Loucy (cell line): ENCODE data around the gene SLC22A1.
"Not testable (repeated sequence)": the region's sequence is repeated elsewhere in the genome, so short reads cannot be mapped to it uniquely, and the experiment has no call there.

Experiments
- H2AFZ ChIP-seq: fragments of 200-600 bp; sonication (generic); 2 replicates; pipeline ENCODE4 v1.6.0; 2016; ENCODE audit warnings: antibody characterized with exemption, mild to moderate bottlenecking, low read length, moderate library complexity
- H3F3A ChIP-seq: fragments of 200-600 bp; 2 replicates; pipeline ENCODE4 v1.6.0; 2016; ENCODE audit warnings: antibody characterized with exemption, low read depth, mild to moderate bottlenecking
- H3K27me3 ChIP-seq: fragments of 200-600 bp; sonication (generic); 2 replicates; pipeline ENCODE4 v1.6.1; 2014; ENCODE audit warnings: low read length, mild to moderate bottlenecking; ENCODE audit not compliant: insufficient read depth, poor library complexity, severe bottlenecking
- H3K36me3 ChIP-seq: fragments of 200-600 bp; sonication (generic); 2 replicates; pipeline ENCODE4 v1.6.1; 2016; ENCODE audit warnings: low read length; ENCODE audit not compliant: insufficient read depth
- H3K4me1 ChIP-seq: fragments of 200-600 bp; sonication (generic); 2 replicates; pipeline ENCODE4 v1.5.1; 2014; ENCODE audit warnings: low read length, mild to moderate bottlenecking; ENCODE audit not compliant: insufficient read depth, poor library complexity, severe bottlenecking
- H3K4me2 ChIP-seq: fragments of 200-600 bp; sonication (generic); 2 replicates; pipeline ENCODE4 v1.6.0; 2014; ENCODE audit warnings: antibody characterized with exemption, low read length, low read depth, mild to moderate bottlenecking; ENCODE audit not compliant: poor library complexity, severe bottlenecking
- H3K4me3 ChIP-seq: fragments of 200-600 bp; sonication (generic); 2 replicates; pipeline ENCODE4 v1.5.1; 2014; ENCODE audit warnings: low read length, mild to moderate bottlenecking, mixed read lengths; ENCODE audit not compliant: poor library complexity, severe bottlenecking
- H3K79me2 ChIP-seq: fragments of 200-600 bp; sonication (generic); 2 replicates; pipeline ENCODE4 v1.6.1; 2014; ENCODE audit warnings: low read length; ENCODE audit not compliant: insufficient read depth
- H3K9ac ChIP-seq: fragments of 200-600 bp; sonication (generic); 2 replicates; pipeline ENCODE4 v1.6.0; 2014; ENCODE audit warnings: mild to moderate bottlenecking, low read depth, low read length, moderate library complexity; ENCODE audit not compliant: poor library complexity, severe bottlenecking
- H3K9me2 ChIP-seq: fragments of 200-600 bp; sonication (generic); replicated peaks from 2 replicates; pipeline ENCODE4 v1.6.1; 2016; ENCODE audit warnings: low read depth, low read length, mixed read lengths
- H3K9me3 ChIP-seq: fragments of 200-600 bp; sonication (generic); 2 replicates; pipeline ENCODE4 v1.6.1; 2014; ENCODE audit warnings: mild to moderate bottlenecking, antibody characterized with exemption, low read length, low read depth; ENCODE audit not compliant: insufficient read depth
- H4K20me1 ChIP-seq: fragments of 200-600 bp; sonication (generic); 2 replicates; pipeline ENCODE4 v1.6.0; 2014; ENCODE audit warnings: antibody characterized with exemption, low read length, mild to moderate bottlenecking; ENCODE audit not compliant: insufficient read depth, poor library complexity, severe bottlenecking
- EZH2phosphoT487 ChIP-seq: fragments of 200-600 bp; IDR thresholded peaks from 2 replicates; pipeline ENCODE4 v1.6.1; 2018; ENCODE audit warnings: antibody characterized with exemption, mild to moderate bottlenecking, moderate library complexity, borderline replicate concordance
- TF ChIP-seq, protein P1 (sequence below): fragments of 200-600 bp; sonication (generic); conservative IDR thresholded peaks from 2 replicates; pipeline ENCODE4 v1.5.1; 2014; ENCODE audit warnings: mild to moderate bottlenecking, antibody characterized with exemption, low read length

The SLC22A1 gene

DNA sequence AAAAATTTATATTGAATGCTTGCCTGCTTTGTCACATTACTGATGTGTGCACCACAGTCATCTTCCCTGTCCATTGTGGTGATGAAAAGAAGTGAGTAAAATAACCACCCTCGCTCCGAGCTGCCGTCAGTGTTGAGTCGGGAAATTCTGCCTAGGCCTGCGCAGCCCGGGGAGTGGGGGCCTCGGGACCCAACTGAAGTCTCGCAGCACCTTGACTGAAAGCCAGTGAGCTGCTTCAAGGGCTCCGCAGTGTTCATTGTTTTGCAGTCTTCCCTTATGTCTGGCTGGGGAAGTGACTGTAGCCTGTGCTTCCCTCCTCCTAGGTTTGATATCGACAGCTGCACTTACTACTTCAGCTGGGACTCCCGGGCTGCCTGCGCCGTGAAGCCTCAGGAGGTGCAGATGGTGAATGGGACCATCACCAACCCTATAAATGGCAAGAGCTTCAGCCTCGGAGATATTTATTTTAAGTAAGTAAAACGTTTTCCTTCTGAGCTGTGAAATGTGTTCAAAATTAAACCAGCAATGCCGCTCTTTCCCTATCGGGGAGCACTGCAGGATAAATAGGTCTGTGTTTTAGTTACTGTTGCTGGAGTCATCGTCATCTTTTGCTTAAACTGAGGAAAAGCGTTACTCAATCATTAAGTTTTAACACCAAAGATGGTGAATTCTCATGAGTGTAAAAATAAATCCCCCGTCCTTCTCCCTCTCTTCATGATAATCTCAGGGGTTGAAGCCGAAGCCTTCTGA is 32.7 kb upstream of the SLC22A1 start:
- no peaks in the 10 kb centered on the region for H3K79me2 ChIP-seq
- H3K9me2 ChIP-seq, result no peaks in the 10 kb centered on the region
- no peak overlapping the region for H3K4me2 ChIP-seq
- no peaks in the 10 kb centered on the region for H3K4me1 ChIP-seq
- H3K36me3 ChIP-seq, result peaks cover 53% of the 10 kb centered on the region; the same call in 1 of the 2 replicates
- no peaks in the 10 kb centered on the region for H3F3A ChIP-seq
- H2AFZ ChIP-seq, result no peak overlapping the region
- H3K27me3 ChIP-seq, result no peaks in the 10 kb centered on the region
- no peak overlapping the region for H3K9ac ChIP-seq
- no peak overlapping the region for H3K4me3 ChIP-seq
- TF ChIP-seq, protein P1, sequence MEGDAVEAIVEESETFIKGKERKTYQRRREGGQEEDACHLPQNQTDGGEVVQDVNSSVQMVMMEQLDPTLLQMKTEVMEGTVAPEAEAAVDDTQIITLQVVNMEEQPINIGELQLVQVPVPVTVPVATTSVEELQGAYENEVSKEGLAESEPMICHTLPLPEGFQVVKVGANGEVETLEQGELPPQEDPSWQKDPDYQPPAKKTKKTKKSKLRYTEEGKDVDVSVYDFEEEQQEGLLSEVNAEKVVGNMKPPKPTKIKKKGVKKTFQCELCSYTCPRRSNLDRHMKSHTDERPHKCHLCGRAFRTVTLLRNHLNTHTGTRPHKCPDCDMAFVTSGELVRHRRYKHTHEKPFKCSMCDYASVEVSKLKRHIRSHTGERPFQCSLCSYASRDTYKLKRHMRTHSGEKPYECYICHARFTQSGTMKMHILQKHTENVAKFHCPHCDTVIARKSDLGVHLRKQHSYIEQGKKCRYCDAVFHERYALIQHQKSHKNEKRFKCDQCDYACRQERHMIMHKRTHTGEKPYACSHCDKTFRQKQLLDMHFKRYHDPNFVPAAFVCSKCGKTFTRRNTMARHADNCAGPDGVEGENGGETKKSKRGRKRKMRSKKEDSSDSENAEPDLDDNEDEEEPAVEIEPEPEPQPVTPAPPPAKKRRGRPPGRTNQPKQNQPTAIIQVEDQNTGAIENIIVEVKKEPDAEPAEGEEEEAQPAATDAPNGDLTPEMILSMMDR, result no peak
- TF ChIP-seq EZH2phosphoT487, result no peak
- no peaks in the 10 kb centered on the region for H4K20me1 ChIP-seq
- H3K9me3 ChIP-seq, result no peaks in the 10 kb centered on the region

DNA sequence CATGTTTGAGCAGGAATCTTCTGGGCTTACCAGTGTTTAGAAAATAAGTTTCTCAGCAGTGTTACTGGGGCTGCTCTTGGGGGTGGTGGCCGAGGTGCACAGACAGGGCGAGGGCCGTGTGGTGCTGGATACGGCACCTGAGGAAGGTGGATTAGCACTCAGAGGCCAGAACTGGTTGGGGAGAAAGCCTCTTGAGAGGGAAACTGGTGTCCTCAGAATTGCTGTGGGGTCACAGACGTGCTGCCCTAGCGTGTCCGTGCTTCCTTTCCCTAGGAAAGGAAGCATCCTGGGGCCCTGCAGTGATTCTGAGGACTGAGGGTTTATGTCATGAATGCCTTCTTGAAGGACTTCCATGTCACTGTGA is 32.1 kb upstream of the SLC22A1 start:
- Histone ChIP-seq H3K27me3 (no peaks in the 10 kb centered on the region), H3K9me3 (no peaks in the 10 kb centered on the region), H3K9ac (no peak overlapping the region), H3K79me2 (no peaks in the 10 kb centered on the region), H4K20me1 (no peaks in the 10 kb centered on the region), H3K4me1 (no peaks in the 10 kb centered on the region), H3K4me2 (no peak overlapping the region), H3K4me3 (no peak overlapping the region), H3K36me3 (peaks cover 48% of the 10 kb centered on the region; the same call in 1 of the 2 replicates), H3F3A (no peaks in the 10 kb centered on the region), H3K9me2 (no peaks in the 10 kb centered on the region), H2AFZ (no peak overlapping the region)
- TF ChIP-seq EZH2phosphoT487, result no peak
- TF ChIP-seq, protein P1, result no peak

DNA sequence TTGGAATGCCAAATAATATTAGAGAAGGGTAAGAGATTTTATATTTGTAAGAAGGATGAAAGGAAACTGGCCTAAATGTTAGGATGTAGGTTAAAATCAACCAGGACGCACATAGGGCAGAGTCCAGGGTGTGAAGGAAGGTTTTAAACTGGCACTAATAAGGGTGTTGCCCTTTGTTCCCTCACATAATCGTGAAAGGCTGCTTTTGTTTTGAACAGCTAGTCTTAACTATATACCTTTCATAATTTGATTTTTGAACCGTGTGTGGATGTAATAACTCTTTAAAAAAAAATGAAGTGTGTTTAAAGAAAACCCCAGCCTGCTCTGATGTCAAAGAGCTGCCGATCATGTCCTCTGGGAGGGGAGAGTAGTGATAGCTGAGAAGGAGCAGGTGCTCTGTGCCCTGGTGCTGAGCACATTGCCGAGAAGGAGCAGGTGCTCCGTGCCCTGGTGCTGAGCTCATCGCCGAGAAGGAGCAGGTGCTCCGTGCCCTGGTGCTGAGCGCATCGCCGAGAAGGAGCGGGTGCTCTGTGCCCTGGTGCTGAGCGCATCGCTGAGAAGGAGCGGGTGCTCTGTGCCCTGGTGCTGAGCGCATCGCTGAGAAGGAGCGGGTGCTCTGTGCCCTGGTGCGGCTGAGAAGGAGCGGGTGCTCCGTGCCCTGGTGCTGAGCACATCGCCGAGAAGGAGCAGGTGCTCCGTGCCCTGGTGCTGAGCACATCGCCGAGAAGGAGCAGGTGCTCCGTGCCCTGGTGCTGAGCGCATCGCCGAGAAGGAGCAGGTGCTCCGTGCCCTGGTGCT is 31.0 kb upstream of the SLC22A1 start:
- not testable (repeated sequence) for H3K4me1 ChIP-seq, H3K4me2 ChIP-seq, H3K79me2 ChIP-seq, H3K9me3 ChIP-seq, H3K9ac ChIP-seq, H2AFZ ChIP-seq, H3K9me2 ChIP-seq, H3K27me3 ChIP-seq, H3K4me3 ChIP-seq, H3F3A ChIP-seq, H4K20me1 ChIP-seq
- peaks cover 36% of the 10 kb centered on the region; the same call in 1 of the 2 replicates for H3K36me3 ChIP-seq

DNA sequence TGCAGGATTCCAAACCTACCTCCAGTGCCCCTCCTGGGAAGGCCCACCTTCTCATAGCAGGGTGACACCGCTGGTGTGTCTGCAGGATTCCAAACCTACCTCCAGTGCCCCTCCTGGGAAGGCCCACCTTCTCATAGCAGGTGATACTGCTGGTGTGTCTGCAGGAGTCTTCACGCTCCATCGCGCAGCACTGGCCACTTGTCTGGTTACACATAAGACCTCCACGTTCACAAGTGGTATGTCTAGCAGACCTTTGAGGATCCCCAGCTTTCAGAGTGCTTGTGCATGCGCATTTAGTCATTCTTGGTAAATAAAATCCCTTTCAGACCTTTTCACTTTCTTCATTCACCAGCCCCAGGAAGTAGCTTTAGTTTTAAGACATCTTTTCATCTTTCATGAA is 29.4 kb upstream of the SLC22A1 start:
- not testable (repeated sequence) for H3K9me2 ChIP-seq, H3K9ac ChIP-seq, H4K20me1 ChIP-seq, H3K9me3 ChIP-seq, H3K4me3 ChIP-seq, H3F3A ChIP-seq, H3K27me3 ChIP-seq, H3K79me2 ChIP-seq, H3K4me1 ChIP-seq, H3K4me2 ChIP-seq, H2AFZ ChIP-seq
- peaks cover 39% of the 10 kb centered on the region; the same call in 1 of the 2 replicates for H3K36me3 ChIP-seq
